ENCODE measurements around the gene GRPR.

GRCh38 chrX:16130707-16131106 lies 7.3 kb downstream of the GRPR start:
- TF ChIP-seq MAX (IDR thresholded peaks at IDR 0.05; ENCODE audit: low read depth, low read length) (no peak), TAF1 (IDR thresholded peaks at IDR 0.05; ENCODE audit: borderline replicate concordance, low read depth, low read length) (no peak), CTCF (IDR thresholded peaks at IDR 0.05 in 2 of 3, conservative IDR thresholded peaks at IDR 0.05 in 1 of 3; ENCODE audit: control insufficient read depth in 2 of 3, extremely low read depth in 1 of 3, insufficient read depth in 1 of 3, low read depth in 3 of 3, low read length in 3 of 3) (no peak), NFYB (IDR thresholded peaks at IDR 0.05; ENCODE audit: insufficient read depth, low read depth, low read length) (no peak)
